ENCODE results near the gene ZNF486.
"Not testable (repeated sequence)": the region's sequence is repeated elsewhere in the genome, so short reads cannot be mapped to it uniquely, and the experiment has no call there.

The ZNF486 gene

GRCh38 chr19:20137714-20138113 is 29.3 kb upstream of the ZNF486 start:
- not testable (repeated sequence) for H3K27ac ChIP-seq (replicated peaks; ENCODE audit: low read length); H3K9me3 ChIP-seq (replicated peaks in 1 of 2; ENCODE audit: control insufficient read depth in 2 of 2, insufficient read depth in 1 of 2, low read depth in 1 of 2, low read length in 2 of 2); H3K36me3 ChIP-seq (replicated peaks in 1 of 2; ENCODE audit: control insufficient read depth in 2 of 2, insufficient read depth in 2 of 2, low read length in 2 of 2); H3K9ac ChIP-seq (ENCODE audit: low read depth, low read length, poor library complexity); H3K4me3 ChIP-seq (ENCODE audit: low read length in 2 of 2); H2AFZ ChIP-seq (ENCODE audit: low read length); H2BK120ac ChIP-seq (ENCODE audit: low read depth, low read length); H3K23ac ChIP-seq (ENCODE audit: low read depth, low read length, poor library complexity); H3K4me1 ChIP-seq (ENCODE audit: control insufficient read depth in 2 of 2, insufficient read depth in 1 of 2, low read depth in 1 of 2, low read length in 2 of 2); H2BK5ac ChIP-seq (ENCODE audit: low read length); H2BK15ac ChIP-seq (ENCODE audit: low read length); DNase-seq (ENCODE audit: low spot score); H3K18ac ChIP-seq (ENCODE audit: low read length); H3K79me1 ChIP-seq (ENCODE audit: low read depth, low read length); H3K27me3 ChIP-seq (ENCODE audit: control insufficient read depth in 3 of 3, insufficient read depth in 3 of 3, low read depth in 1 of 3, low read length in 3 of 3); H4K8ac ChIP-seq (ENCODE audit: low read depth, low read length); H4K91ac ChIP-seq (ENCODE audit: low read depth, low read length, poor library complexity); H3K4ac ChIP-seq (ENCODE audit: low read length); H2BK12ac ChIP-seq (ENCODE audit: low read length); H3K4me2 ChIP-seq (ENCODE audit: insufficient read depth, low read length, poor library complexity, severe bottlenecking); H3K14ac ChIP-seq (ENCODE audit: low read length); H2AK5ac ChIP-seq (ENCODE audit: low read depth, low read length)
- WGBS, 2 donors (ENCODE audit: extremely low coverage in 2 of 2, insufficient read length in 2 of 2, insufficient replicate concordance in 1 of 2): no CpG with 5 or more reads among the region's 29 CpGs

GRCh38 chr19:20151617-20152145 is 15.3 kb upstream of the ZNF486 start:
- H2AK5ac ChIP-seq (ENCODE audit: low read depth, low read length): peak overlapping the region; percentile 38
- no peak overlapping the region for H3K4me3 ChIP-seq (ENCODE audit: low read length in 2 of 2)

DNA sequence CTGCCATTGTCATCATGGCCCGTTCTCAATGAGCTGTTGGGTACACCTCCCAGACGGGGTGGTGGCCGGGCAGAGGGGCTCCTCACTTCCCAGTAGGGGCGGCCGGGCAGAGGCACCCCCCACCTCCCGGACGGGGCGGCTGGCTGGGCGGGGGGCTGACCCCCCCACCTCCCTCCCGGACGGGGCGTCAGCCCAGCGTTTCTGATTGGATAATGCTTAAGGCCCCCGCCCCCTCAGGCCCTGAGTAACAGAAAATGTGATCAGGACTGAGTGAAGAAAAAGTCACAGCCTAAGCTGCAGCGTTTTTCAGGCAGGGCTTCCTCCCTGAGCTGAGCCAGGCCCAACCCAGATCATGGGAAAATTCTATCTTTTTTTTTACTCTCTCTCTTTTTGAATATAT is 14.5 kb upstream of the ZNF486 start:
- not testable (repeated sequence) for H3K4me1 ChIP-seq (ENCODE audit: control insufficient read depth in 2 of 2, insufficient read depth in 1 of 2, low read depth in 1 of 2, low read length in 2 of 2); H3K9ac ChIP-seq (ENCODE audit: low read depth, low read length, poor library complexity); H3K4ac ChIP-seq (ENCODE audit: low read length); H3K9me3 ChIP-seq (replicated peaks in 1 of 2; ENCODE audit: control insufficient read depth in 2 of 2, insufficient read depth in 1 of 2, low read depth in 1 of 2, low read length in 2 of 2); H3K23ac ChIP-seq (ENCODE audit: low read depth, low read length, poor library complexity); H3K79me1 ChIP-seq (ENCODE audit: low read depth, low read length); H3K18ac ChIP-seq (ENCODE audit: low read length); H3K27me3 ChIP-seq (ENCODE audit: control insufficient read depth in 3 of 3, insufficient read depth in 3 of 3, low read depth in 1 of 3, low read length in 3 of 3); H4K8ac ChIP-seq (ENCODE audit: low read depth, low read length); H3K14ac ChIP-seq (ENCODE audit: low read length); H3K36me3 ChIP-seq (replicated peaks in 1 of 2; ENCODE audit: control insufficient read depth in 2 of 2, insufficient read depth in 2 of 2, low read length in 2 of 2); H3K4me2 ChIP-seq (ENCODE audit: insufficient read depth, low read length, poor library complexity, severe bottlenecking); H2BK120ac ChIP-seq (ENCODE audit: low read depth, low read length); H2BK12ac ChIP-seq (ENCODE audit: low read length); H3K4me3 ChIP-seq (ENCODE audit: low read length in 2 of 2); H2BK5ac ChIP-seq (ENCODE audit: low read length); H2BK15ac ChIP-seq (ENCODE audit: low read length); H4K91ac ChIP-seq (ENCODE audit: low read depth, low read length, poor library complexity); H2AK5ac ChIP-seq (ENCODE audit: low read depth, low read length)
- WGBS, 2 donors (ENCODE audit: extremely low coverage in 2 of 2, insufficient read length in 2 of 2, insufficient replicate concordance in 1 of 2): no CpG with 5 or more reads among the region's 15 CpGs
- Histone ChIP-seq H2AFZ (ENCODE audit: low read length) (peak overlapping the region; percentile 29), H3K27ac (replicated peaks; ENCODE audit: low read length) (peak overlapping the region; percentile 74)
- peak; percentile 66 for DNase-seq (ENCODE audit: low spot score)

More at GRCh38 chr19:20151617-20152145, 15.3 kb upstream of the ZNF486 start:
- peak overlapping the region; percentile 68 for H4K91ac ChIP-seq (ENCODE audit: low read depth, low read length, poor library complexity)
- H2BK15ac ChIP-seq (ENCODE audit: low read length): no peak overlapping the region
- no peaks in the 10 kb centered on the region for H3K27me3 ChIP-seq (ENCODE audit: control insufficient read depth in 3 of 3, insufficient read depth in 3 of 3, low read depth in 1 of 3, low read length in 3 of 3)
- no peak overlapping the region for H2BK12ac ChIP-seq (ENCODE audit: low read length)
- peak overlapping the region; percentile 38 for H3K9ac ChIP-seq (ENCODE audit: low read depth, low read length, poor library complexity)
- no peaks in the 10 kb centered on the region for H3K36me3 ChIP-seq (replicated peaks in 1 of 2; ENCODE audit: control insufficient read depth in 2 of 2, insufficient read depth in 2 of 2, low read length in 2 of 2)
- H3K4ac ChIP-seq (ENCODE audit: low read length): no peak overlapping the region
- H4K8ac ChIP-seq (ENCODE audit: low read depth, low read length): no peak overlapping the region
- H3K9me3 ChIP-seq (replicated peaks in 1 of 2; ENCODE audit: control insufficient read depth in 2 of 2, insufficient read depth in 1 of 2, low read depth in 1 of 2, low read length in 2 of 2): peaks cover 0 to 3% of the 10 kb centered on the region in 2 donors
- no CpG with 5 or more reads among the region's 12 CpGs for WGBS, 2 donors (ENCODE audit: extremely low coverage in 2 of 2, insufficient read length in 2 of 2, insufficient replicate concordance in 1 of 2)
- H2AFZ ChIP-seq (ENCODE audit: low read length): peak overlapping the region; percentile 87
- peak overlapping the region; percentile 19 for H3K4me2 ChIP-seq (ENCODE audit: insufficient read depth, low read length, poor library complexity, severe bottlenecking)
- peak overlapping the region; percentile 68 for H3K18ac ChIP-seq (ENCODE audit: low read length)
- H3K23ac ChIP-seq (ENCODE audit: low read depth, low read length, poor library complexity): no peak overlapping the region
- no peak overlapping the region for H3K14ac ChIP-seq (ENCODE audit: low read length)
- H3K79me1 ChIP-seq (ENCODE audit: low read depth, low read length): no peaks in the 10 kb centered on the region
- peak overlapping the region; percentile 97 for H2BK5ac ChIP-seq (ENCODE audit: low read length)
- DNase-seq (ENCODE audit: low spot score): peak; percentile 68
- no peak overlapping the region for H2BK120ac ChIP-seq (ENCODE audit: low read depth, low read length)
- H3K4me1 ChIP-seq (ENCODE audit: control insufficient read depth in 2 of 2, insufficient read depth in 1 of 2, low read depth in 1 of 2, low read length in 2 of 2): peaks cover 3 to 6% of the 10 kb centered on the region in 2 donors
- peak overlapping the region; percentile 95 for H3K27ac ChIP-seq (replicated peaks; ENCODE audit: low read length)

DNA sequence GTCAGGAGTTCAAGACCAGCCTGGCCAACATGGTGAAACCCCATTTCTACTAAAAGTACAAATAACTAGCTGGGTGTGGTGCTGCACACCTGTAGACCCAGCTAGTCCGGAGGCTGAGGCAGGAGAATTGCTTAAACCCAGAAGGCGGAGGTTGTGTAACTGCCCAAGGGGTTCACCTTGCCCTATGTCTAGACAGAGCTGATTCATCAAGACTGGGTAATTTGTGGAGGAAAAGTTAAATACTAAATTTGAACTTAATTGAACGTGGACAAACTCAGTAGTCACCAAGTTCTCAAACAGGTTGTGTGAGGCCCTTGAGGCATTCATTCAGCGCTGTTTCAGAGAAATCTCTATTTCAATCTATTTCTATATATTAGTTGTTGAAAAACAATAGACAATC is 13.7 kb upstream of the ZNF486 start:
- Histone ChIP-seq H2BK15ac (ENCODE audit: low read length) (no peak overlapping the region), H2AFZ (ENCODE audit: low read length) (no peak overlapping the region), H2BK120ac (ENCODE audit: low read depth, low read length) (no peak overlapping the region), H3K9me3 (replicated peaks in 1 of 2; ENCODE audit: control insufficient read depth in 2 of 2, insufficient read depth in 1 of 2, low read depth in 1 of 2, low read length in 2 of 2) (peaks cover 0 to 3% of the 10 kb centered on the region in 2 donors), H3K18ac (ENCODE audit: low read length) (no peak overlapping the region), H3K27me3 (ENCODE audit: control insufficient read depth in 3 of 3, insufficient read depth in 3 of 3, low read depth in 1 of 3, low read length in 3 of 3) (no peaks in the 10 kb centered on the region), H2BK5ac (ENCODE audit: low read length) (no peak overlapping the region), H3K36me3 (replicated peaks in 1 of 2; ENCODE audit: control insufficient read depth in 2 of 2, insufficient read depth in 2 of 2, low read length in 2 of 2) (no peaks in the 10 kb centered on the region), H4K91ac (ENCODE audit: low read depth, low read length, poor library complexity) (no peak overlapping the region), H3K4ac (ENCODE audit: low read length) (no peak overlapping the region), H3K4me2 (ENCODE audit: insufficient read depth, low read length, poor library complexity, severe bottlenecking) (no peak overlapping the region), H3K4me3 (ENCODE audit: low read length in 2 of 2) (no peak overlapping the region), H3K14ac (ENCODE audit: low read length) (no peak overlapping the region), H3K9ac (ENCODE audit: low read depth, low read length, poor library complexity) (no peak overlapping the region), H3K23ac (ENCODE audit: low read depth, low read length, poor library complexity) (no peak overlapping the region), H3K79me1 (ENCODE audit: low read depth, low read length) (no peaks in the 10 kb centered on the region), H2AK5ac (ENCODE audit: low read depth, low read length) (no peak overlapping the region), H3K27ac (replicated peaks; ENCODE audit: low read length) (no peak overlapping the region), H2BK12ac (ENCODE audit: low read length) (no peak overlapping the region), H4K8ac (ENCODE audit: low read depth, low read length) (no peak overlapping the region), H3K4me1 (ENCODE audit: control insufficient read depth in 2 of 2, insufficient read depth in 1 of 2, low read depth in 1 of 2, low read length in 2 of 2) (peaks cover 3 to 6% of the 10 kb centered on the region in 2 donors)
- DNase-seq (ENCODE audit: low spot score): no peak
- WGBS, 2 donors (ENCODE audit: extremely low coverage in 2 of 2, insufficient read length in 2 of 2, insufficient replicate concordance in 1 of 2): no CpG with 5 or more reads among the region's 4 CpGs

All from neuronal stem cell (in vitro differentiated cells).